MCF 10A (cell line): Measurements from ENCODE around the gene ZC3H14. TPM values are rescaled to one million over a fixed set of nuclear protein-coding genes. Genes with fewer than 3 reads are reported as not detected.

ENCODE experiments used
- BruUV-seq: library from RNA; stranded (reverse); fragments of 400-500 nt; replicated peaks from 2 replicates; lab custom pipeline; 2021; lab: Mats Ljungman, UMichigan
- CTCF ChIA-PET: fragments of 300-600 bp; sonication (Branson Sonifier 250); formaldehyde crosslinking; extraction: SDS; loops from one replicate; lab custom pipeline; 2021; ENCODE audit warnings: antibody characterized with exemption, inconsistent platforms; lab: Yijun Ruan, JAX
- POLR2A ChIA-PET: fragments of 300-600, 350-650 bp; sonication (Branson Sonifier 250); formaldehyde crosslinking; extraction: SDS; loops from one replicate; lab custom pipeline; 2020; ENCODE audit warnings: antibody characterized with exemption, inconsistent platforms; lab: Yijun Ruan, JAX
- DNase-seq: peaks from one replicate; pipeline ENCODE4 v3.0.0-alpha.2; 2018; ENCODE audit not compliant: unreplicated experiment
- H3K27ac Mint-ChIP-seq: one replicate; pipeline ENCODE4 v1.8.0; 2022; ENCODE audit warnings: mild to moderate bottlenecking, low read depth, mixed read lengths; ENCODE audit not compliant: unreplicated experiment
- H3K27me3 Mint-ChIP-seq: one replicate; pipeline ENCODE4 v1.8.0; 2022; ENCODE audit warnings: mixed read lengths; ENCODE audit not compliant: insufficient read depth, unreplicated experiment
- H3K36me3 Mint-ChIP-seq: one replicate; pipeline ENCODE4 v1.8.0; 2022; ENCODE audit warnings: mild to moderate bottlenecking, moderate library complexity, mixed read lengths; ENCODE audit not compliant: insufficient read depth, unreplicated experiment
- H3K4me1 Mint-ChIP-seq: one replicate; pipeline ENCODE4 v1.8.0; 2022; ENCODE audit warnings: mixed read lengths; ENCODE audit not compliant: insufficient read depth, unreplicated experiment
- H3K4me3 Mint-ChIP-seq: one replicate; pipeline ENCODE4 v1.8.0; 2022; ENCODE audit warnings: mild to moderate bottlenecking, moderate library complexity, mixed read lengths; ENCODE audit not compliant: unreplicated experiment
- H3K9me3 Mint-ChIP-seq: one replicate; pipeline ENCODE4 v1.8.0; 2022; ENCODE audit warnings: mixed read lengths; ENCODE audit not compliant: unreplicated experiment
- CTCF ChIP-seq: fragments of 200-600 bp; IDR thresholded peaks from one replicate; pipeline ENCODE4 v1.8.0; 2022; ENCODE audit warnings: antibody characterized with exemption, mild to moderate bottlenecking; ENCODE audit not compliant: unreplicated experiment
- intact Hi-C: fragments of 100-400 bp; cut with micrococcal nuclease; formaldehyde crosslinking; loops from 2 replicates; pipeline ENCODE4 v1.14.1; 2022
- total RNA-seq: library from RNA; stranded (reverse); gene quantifications from 2 replicates; pipeline ENCODE4 v1.2.3, GENCODE V29; 2022

Gene ZC3H14
- total RNA-seq, 1 experiment from 2014 or later, result 72.6 TPM

- H3K27me3 Mint-ChIP-seq, result no peaks in the 10 kb centered on the region
- H3K4me1 Mint-ChIP-seq, result no peaks in the 10 kb centered on the region
- TF ChIP-seq CTCF, result no peak
- peaks cover 14% of the 10 kb centered on the region for H3K36me3 Mint-ChIP-seq
- no peak overlapping the region for H3K27ac Mint-ChIP-seq
- ChIA-PET CTCF (no interaction called here), POLR2A (no interaction called here)
- intact Hi-C loops, result loop anchor here (10.0 kb wide), 1 partner anchor 535 kb away; no protein-coding TSS in a partner anchor
- H3K9me3 Mint-ChIP-seq, result no peaks in the 10 kb centered on the region
- no peak overlapping the region for H3K4me3 Mint-ChIP-seq
- DNase-seq, result no peak
- BruUV-seq, result no TSS peak
These were observed 12.8 kb upstream of the ZC3H14 start for GRCh38 chr14:88550078-88550477.

GRCh38 chr14:88551094-88551870 lies 11.6 kb upstream of the ZC3H14 start:
- TF ChIP-seq CTCF, result peak; percentile 20
- peaks cover 14% of the 10 kb centered on the region for H3K36me3 Mint-ChIP-seq
- no peaks in the 10 kb centered on the region for H3K9me3 Mint-ChIP-seq
- DNase-seq, result peak; percentile 89
- BruUV-seq, result no TSS peak
- intact Hi-C loops, result loop anchor here (10.0 kb wide), 1 partner anchor 536 kb away; no protein-coding TSS in a partner anchor
- H3K4me1 Mint-ChIP-seq, result no peaks in the 10 kb centered on the region
- ChIA-PET POLR2A (interaction anchor here (0.6 to 3.0 kb wide), 6 partner anchors 9 to 165 kb away, joined by 3 to 39 read pairs (median 6); partner anchors contain the start of gene ZC3H14), CTCF (interaction anchor here (0.6 to 1.5 kb wide), 8 partner anchors 9 to 1706 kb away, joined by 3 to 7 read pairs (median 3); partner anchors contain the start of gene EML5)
- peak overlapping the region; percentile 42 for H3K27ac Mint-ChIP-seq
- peak overlapping the region; percentile 78 for H3K4me3 Mint-ChIP-seq
- no peaks in the 10 kb centered on the region for H3K27me3 Mint-ChIP-seq

- no peaks in the 10 kb centered on the region for H3K27me3 Mint-ChIP-seq
- no peaks in the 10 kb centered on the region for H3K9me3 Mint-ChIP-seq
- BruUV-seq, result TSS peak; percentile 64
- intact Hi-C loops, result loop anchor here (2.0 to 10.0 kb wide), 2 partner anchors 59 to 537 kb away; no protein-coding TSS in a partner anchor
- H3K4me3 Mint-ChIP-seq, result peak overlapping the region; percentile 78
- peaks cover 11% of the 10 kb centered on the region for H3K36me3 Mint-ChIP-seq
- ChIA-PET POLR2A (interaction anchor here (0.7 to 3.0 kb wide), 7 partner anchors 8 to 417 kb away, joined by 3 to 39 read pairs (median 4); partner anchors contain the start of gene ZC3H14), CTCF (interaction anchor here (0.6 to 1.7 kb wide), 9 partner anchors 8 to 538 kb away, joined by 3 to 7 read pairs (median 4); partner anchors contain the start of gene EML5)
- no peaks in the 10 kb centered on the region for H3K4me1 Mint-ChIP-seq
- TF ChIP-seq CTCF, result no peak
- peak; percentile 18 for DNase-seq
- no peak overlapping the region for H3K27ac Mint-ChIP-seq
These were observed 10.8 kb upstream of the ZC3H14 start for GRCh38 chr14:88551980-88552431.

GRCh38 chr14:88552876-88553275 lies 10.0 kb upstream of the ZC3H14 start:
- POLR2A ChIA-PET, result interaction anchor here (0.8 to 3.0 kb wide), 5 partner anchors 9 to 538 kb away, joined by 3 to 39 read pairs (median 8); partner anchors contain the start of gene ZC3H14
- BruUV-seq, result no TSS peak
- intact Hi-C loops, result loop anchor here (2.0 to 10.0 kb wide), 2 partner anchors 60 to 538 kb away; no protein-coding TSS in a partner anchor
- CTCF ChIA-PET, result interaction anchor here (0.6 to 1.7 kb wide), 6 partner anchors 12 to 1525 kb away, joined by 3 to 5 read pairs (median 4); partner anchors contain the start of gene EML5
- H3K27me3 Mint-ChIP-seq, result no peaks in the 10 kb centered on the region
- no peak overlapping the region for H3K27ac Mint-ChIP-seq
- no peak for DNase-seq
- TF ChIP-seq CTCF, result no peak
- peak overlapping the region; percentile 78 for H3K4me3 Mint-ChIP-seq
- no peaks in the 10 kb centered on the region for H3K4me1 Mint-ChIP-seq
- H3K9me3 Mint-ChIP-seq, result no peaks in the 10 kb centered on the region
- peaks cover 7% of the 10 kb centered on the region for H3K36me3 Mint-ChIP-seq
